IMR-90 (cell line): ENCODE measurements around the gene CDKN1C. TPM values are rescaled to one million over a fixed set of nuclear protein-coding genes. Genes with fewer than 3 reads are reported as not detected.

Experiments used
- ATAC-seq: fragments of 200-7000 bp; cut with Tn5 transposase; 2 replicates; pipeline ENCODE4 v1.9.1; 2020; ENCODE audit warnings: low read depth, mild to moderate bottlenecking, moderate library complexity
- BruUV-seq: library from RNA; stranded (reverse); fragments of 400-500 nt; replicated peaks from 2 replicates; lab custom pipeline; 2021; lab: Mats Ljungman, UMichigan
- CTCF ChIA-PET: fragments of 300-600 bp; formaldehyde crosslinking; extraction: SDS; loops from one replicate; lab custom pipeline; 2021; ENCODE audit warnings: antibody characterized with exemption; lab: Yijun Ruan, JAX
- POLR2A ChIA-PET: fragments of 300-600 bp; sonication (Branson Sonifier 250); formaldehyde crosslinking; loops from one replicate; lab custom pipeline; 2022; ENCODE audit warnings: antibody characterized with exemption; ENCODE audit not compliant: unreplicated experiment; lab: Charles Lee
- DNase-seq: peaks from one replicate; pipeline ENCODE4 v3.0.0; 2013
- H2AFZ ChIP-seq: replicated peaks from 2 replicates; pipeline ENCODE3; 2013; ENCODE audit warnings: low read length, mild to moderate bottlenecking; ENCODE audit not compliant: poor library complexity
- H2AK5ac ChIP-seq: 2 replicates; pipeline ENCODE4 v1.6.1; 2013; ENCODE audit warnings: low read depth, low read length, inconsistent platforms
- H2AK9ac ChIP-seq: replicated peaks from 2 replicates; pipeline ENCODE3; 2013; ENCODE audit warnings: mild to moderate bottlenecking, low read depth, low read length, moderate library complexity; ENCODE audit not compliant: poor library complexity
- H2BK120ac ChIP-seq: 2 replicates; pipeline ENCODE4 v1.6.1; 2013; ENCODE audit warnings: low read depth, low read length, inconsistent platforms
- H2BK15ac ChIP-seq: 3 replicates; pipeline ENCODE4 v1.6.1; 2013; ENCODE audit warnings: low read depth, low read length, inconsistent platforms
- H2BK20ac ChIP-seq: 2 replicates; pipeline ENCODE4 v1.6.1; 2013; ENCODE audit warnings: low read depth, mild to moderate bottlenecking, inconsistent platforms, low read length, moderate library complexity
- H2BK5ac ChIP-seq: 2 replicates; pipeline ENCODE4 v1.6.1; 2013; ENCODE audit warnings: mild to moderate bottlenecking, low read depth, low read length, inconsistent platforms; ENCODE audit not compliant: poor library complexity, severe bottlenecking
- H3K14ac ChIP-seq: replicated peaks from 2 replicates; pipeline ENCODE4 v1.6.1; 2013; ENCODE audit warnings: low read depth, low read length, inconsistent platforms
- H3K18ac ChIP-seq: 2 replicates; pipeline ENCODE4 v1.6.1; 2013; ENCODE audit warnings: low read depth, low read length, control low read depth
- H3K23ac ChIP-seq: 2 replicates; pipeline ENCODE4 v1.6.1; 2013; ENCODE audit warnings: low read depth, low read length, inconsistent platforms
- H3K27ac ChIP-seq: 2 replicates; pipeline ENCODE4 v1.5.1; 2013; ENCODE audit warnings: mild to moderate bottlenecking, control low read depth, low read length; ENCODE audit not compliant: insufficient read depth
- H3K27me3 ChIP-seq: 2 replicates; pipeline ENCODE4 v1.6.1; 2013; ENCODE audit warnings: low read length; ENCODE audit not compliant: control insufficient read depth, insufficient read depth
- H3K36me3 ChIP-seq: 2 replicates; pipeline ENCODE4 v1.6.1; 2013; ENCODE audit warnings: low read length, mixed read lengths; ENCODE audit not compliant: control insufficient read depth, insufficient read depth
- H3K4ac ChIP-seq: 2 replicates; pipeline ENCODE4 v1.6.1; 2013; ENCODE audit warnings: low read depth, low read length, inconsistent platforms
- H3K4me1 ChIP-seq: 2 replicates; pipeline ENCODE4 v1.6.1; 2013; ENCODE audit warnings: low read length, mixed read lengths; ENCODE audit not compliant: control insufficient read depth, insufficient read depth
- H3K4me2 ChIP-seq: 2 replicates; pipeline ENCODE4 v1.6.1; 2013; ENCODE audit warnings: low read depth, mild to moderate bottlenecking, control low read depth, low read length, moderate library complexity
- H3K4me3 ChIP-seq: 2 replicates; pipeline ENCODE4 v1.5.1; 2013; ENCODE audit warnings: low read depth, mild to moderate bottlenecking, control low read depth, low read length, moderate library complexity; ENCODE audit not compliant: insufficient read depth
- H3K56ac ChIP-seq: 2 replicates; pipeline ENCODE4 v1.6.1; 2013; ENCODE audit warnings: low read length, inconsistent platforms; ENCODE audit not compliant: insufficient read depth; ENCODE audit errors: extremely low read depth
- H3K79me1 ChIP-seq, 2 experiments: 2 replicates each; pipeline ENCODE4 v1.6.1; 2013; ENCODE audit warnings: low read length in 2 of 2, inconsistent platforms in 1 of 2, low read depth in 1 of 2
- H3K9ac ChIP-seq: 2 replicates; pipeline ENCODE4 v1.6.1; 2013; ENCODE audit warnings: low read depth, low read length, control low read depth
- H3K9me1 ChIP-seq: 2 replicates; pipeline ENCODE4 v1.6.1; 2013; ENCODE audit warnings: low read length, inconsistent platforms; ENCODE audit not compliant: insufficient read depth
- H3K9me3 ChIP-seq: 2 replicates; pipeline ENCODE4 v1.6.1; 2013; ENCODE audit warnings: low read length; ENCODE audit not compliant: control insufficient read depth, insufficient read depth
- H4K20me1 ChIP-seq: 2 replicates; pipeline ENCODE4 v1.6.1; 2013; ENCODE audit warnings: low read length, inconsistent platforms; ENCODE audit not compliant: insufficient read depth
- H4K5ac ChIP-seq: 2 replicates; pipeline ENCODE4 v1.6.1; 2013; ENCODE audit warnings: mild to moderate bottlenecking, low read depth, low read length, control low read depth
- H4K8ac ChIP-seq, 2 experiments: 2 replicates each; pipeline ENCODE4 v1.6.1; 2013; ENCODE audit warnings: low read depth in 2 of 2, low read length in 2 of 2, control low read depth in 1 of 2, inconsistent platforms in 1 of 2
- H4K91ac ChIP-seq: 2 replicates; pipeline ENCODE4 v1.6.1; 2013; ENCODE audit warnings: low read depth, low read length, inconsistent platforms; ENCODE audit not compliant: insufficient read depth
- BHLHE40 ChIP-seq: fragments of 150-350 bp; IDR thresholded peaks from 2 replicates; pipeline ENCODE4 v1.6.1; 2016; ENCODE audit warnings: mild to moderate bottlenecking, low read depth, low read length
- MAFK ChIP-seq: IDR thresholded peaks from 2 replicates; pipeline ENCODE4 v1.6.1; 2012; ENCODE audit warnings: low read depth, low read length, improper control_type of control experiment
- MAZ ChIP-seq: IDR thresholded peaks from 2 replicates; pipeline ENCODE4 v1.6.1; 2012; ENCODE audit warnings: low read depth, mild to moderate bottlenecking, low read length, improper control_type of control experiment, moderate library complexity, borderline replicate concordance
- RAD21 ChIP-seq: IDR thresholded peaks from 2 replicates; pipeline ENCODE4 v1.6.1; 2012; ENCODE audit warnings: low read length, improper control_type of control experiment
- RFX5 ChIP-seq: IDR thresholded peaks from 2 replicates; pipeline ENCODE4 v1.8.0; 2012; ENCODE audit warnings: low read depth, mild to moderate bottlenecking, low read length, moderate library complexity
- WGBS, 2 experiments: methylation state at CpG; one replicate each; pipeline versions ENCODE4 v1.1.5 to v1.1.7; 2013; ENCODE audit warnings: missing lambda C conversion rate in 2 of 2; ENCODE audit not compliant: insufficient read length in 1 of 2; ENCODE audit errors: extremely low coverage in 2 of 2; 5-methylcytosine and 5-hydroxymethylcytosine counted together
- dilution Hi-C: fragments of 300-500 bp; cut with HindIII; formaldehyde crosslinking; loops from one replicate; pipeline ENCODE4 v1.14.3; 2018; ENCODE audit warnings: low sequenced_read_pairs; ENCODE audit not compliant: unreplicated experiment
- in situ Hi-C: fragments of 300-500 bp; cut with MboI; formaldehyde crosslinking; loops from 3 replicates; pipeline ENCODE4 v1.14.3; 2019; ENCODE audit warnings: low sequenced_read_pairs, inconsistent platforms, mixed read lengths
- intact Hi-C: fragments of 100-400 bp; cut with micrococcal nuclease; formaldehyde crosslinking; loops from 2 replicates; pipeline ENCODE4 v1.10.0; 2022
- polyA plus RNA-seq, 3 experiments: library from polyadenylated mRNA; depleted of rRNA; stranded (reverse); fragments of >200 nt; gene quantifications; 2 replicates each; pipeline ENCODE4 v1.2.3, GENCODE V29; 2012; ENCODE audit warnings: low replicate concordance in 1 of 3
- total RNA-seq: library from RNA; depleted of rRNA; stranded (reverse); fragments of >200 nt; gene quantifications from 2 replicates; pipeline ENCODE4 v1.2.3, GENCODE V29; 2012

CDKN1C gene
- total and polyA plus RNA-seq, 2 of the 4 experiments (the other 2 are of a cell fraction): 1.6 to 3.0 TPM

DNA sequence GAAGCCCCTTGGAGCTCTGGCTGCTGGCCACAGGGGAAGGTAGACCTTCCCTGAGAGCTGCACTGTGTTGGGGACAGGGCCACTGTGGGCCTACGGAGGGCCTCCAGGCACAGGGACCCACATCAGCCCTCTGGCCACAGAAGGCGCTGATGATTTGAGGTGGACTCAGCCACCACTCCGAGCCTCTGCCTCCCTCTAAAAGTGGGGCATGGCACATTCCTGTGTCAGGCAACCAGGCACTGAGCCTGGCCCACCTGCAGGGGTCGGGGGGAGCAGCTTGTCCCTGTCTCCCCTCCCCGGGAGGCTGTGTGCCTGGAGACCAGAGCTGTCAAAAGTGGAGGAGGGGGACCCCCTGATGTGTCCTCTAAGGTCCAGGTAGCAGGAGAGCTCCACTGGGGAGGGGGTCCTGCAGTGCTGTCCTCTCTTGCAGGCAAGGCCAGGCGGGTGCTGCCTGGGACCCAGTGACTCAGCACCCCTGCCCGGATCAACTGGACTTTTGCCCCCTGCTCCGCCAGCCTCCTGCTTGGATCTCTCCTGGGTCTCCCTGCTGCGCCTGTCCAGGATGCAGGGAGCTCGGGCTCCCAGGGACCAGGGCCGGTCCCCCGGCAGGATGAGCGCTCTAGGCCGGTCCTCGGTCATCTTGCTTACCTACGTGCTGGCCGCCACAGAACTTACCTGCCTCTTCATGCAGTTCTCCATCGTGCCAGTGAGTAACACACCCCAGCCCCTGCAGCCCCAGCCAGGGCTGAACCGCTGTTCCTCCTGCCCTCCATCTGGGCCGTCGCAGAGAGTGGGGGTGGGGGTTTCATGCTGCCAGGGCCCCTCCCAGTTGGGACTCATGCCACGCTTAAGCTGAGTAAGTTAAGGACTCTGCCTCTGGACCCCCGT, 17.5 kb upstream of the CDKN1C start:
- Histone ChIP-seq H3K27me3 (no peaks in the 10 kb centered on the region), H3K4me2 (peak overlapping the region; percentile 93), H3K27ac (peak overlapping the region; percentile 71), H2AK9ac (peak overlapping the region; percentile 97), H3K36me3 (peaks cover 2% of the 10 kb centered on the region; the same call in 1 of the 2 replicates), H3K4me1 (peaks cover 26% of the 10 kb centered on the region), H2AFZ (peak overlapping the region; percentile 67), H2BK5ac (no peak overlapping the region), H3K9me3 (peaks cover 3% of the 10 kb centered on the region; the same call in 1 of the 2 replicates), H3K9me1 (peaks cover 19% of the 10 kb centered on the region), H3K14ac (peak overlapping the region; percentile 58; the same call in 1 of the 2 replicates), H3K79me1 (peaks cover 4 to 21% of the 10 kb centered on the region in 2 experiments; a peak in 2 of 4 replicates), H3K23ac (peak overlapping the region; percentile 82), H2BK120ac (peak overlapping the region; percentile 60; the same call in 1 of the 2 replicates), H2AK5ac (peak overlapping the region; percentile 83), H2BK20ac (no peak overlapping the region), H4K8ac (peak overlapping the region; percentile 89 to 90; a peak in 3 of 4 replicates), H4K91ac (peak overlapping the region; percentile 25), H4K5ac (peak overlapping the region; percentile 85), H3K18ac (no peak overlapping the region; the same call in 1 of the 2 replicates), H2BK15ac (0 out of 3 replicates have a peak overlapping the region, but pooled peaks have one; percentile 10), H3K56ac (no peak overlapping the region), H4K20me1 (no peaks in the 10 kb centered on the region), H3K4me3 (peak overlapping the region; percentile 84), H3K9ac (peak overlapping the region; percentile 78), H3K4ac (peak overlapping the region; percentile 76)
- DNase-seq (no peak), ATAC-seq (no peak)
- POLR2A ChIA-PET: no interaction called here
- dilution Hi-C loops (no loop called here), intact Hi-C loops (no loop called here), in situ Hi-C loops (no loop called here)
- 95% methylated on average over 6 of the region's 23 CpGs; no CpG with 5 or more reads in 1 of the 2 experiments for WGBS, 2 experiments
- no TSS peak for BruUV-seq
- CTCF ChIA-PET: no interaction called here
- TF ChIP-seq RFX5: no peak
- TF ChIP-seq RAD21: no peak
- TF ChIP-seq MAFK: no peak
- TF ChIP-seq BHLHE40: no peak
- TF ChIP-seq MAZ: no peak
